K562 (cell line): ENCODE measurements around the gene FAM151A.

ENCODE experiments used
- CTCF ChIP-seq, 3 experiments: IDR thresholded peaks in 2 of 3; conservative IDR thresholded peaks in 1 of 3; 2 replicates each; pipeline ENCODE4 v1.5.1; 2011 to 2012; ENCODE audit warnings: low read length in 3 of 3, mild to moderate bottlenecking in 3 of 3, control low read depth in 2 of 3, improper control_type of control experiment in 1 of 3, inconsistent platforms in 1 of 3, low read depth in 1 of 3, mixed read lengths in 1 of 3, moderate library complexity in 1 of 3; ENCODE audit not compliant: insufficient read depth in 2 of 3
- EZH2 ChIP-seq: IDR thresholded peaks from 2 replicates; pipeline ENCODE4 v1.6.1; 2012; ENCODE audit warnings: low read depth, mild to moderate bottlenecking, inconsistent platforms, low read length, borderline replicate concordance
- KLF6 ChIP-seq: fragments of 250-450 bp; sonication (Bioruptor Pico); IDR thresholded peaks from 2 replicates; pipeline ENCODE4 v1.4.0; 2020; ENCODE audit warnings: mild to moderate bottlenecking, moderate library complexity, borderline replicate concordance
- MAFK ChIP-seq: IDR thresholded peaks from 2 replicates; pipeline ENCODE4 v1.6.1; 2011; ENCODE audit warnings: low read length, improper control_type of control experiment
- RBM14 ChIP-seq: fragments of 200-400 bp; formaldehyde crosslinking; IDR thresholded peaks from 2 replicates; pipeline ENCODE4 v1.6.1; 2018; ENCODE audit warnings: low read depth, mild to moderate bottlenecking, low read length, moderate library complexity, borderline replicate concordance; ENCODE audit not compliant: insufficient read depth
- REST ChIP-seq, 2 experiments: fragments of 450-650 bp; formaldehyde crosslinking in 1 of 2; IDR thresholded peaks; 2 replicates each; pipeline versions ENCODE4 v1.4.0 to v1.6.1; 2014 to 2020; ENCODE audit warnings: mild to moderate bottlenecking in 2 of 2, borderline replicate concordance in 1 of 2, low read depth in 1 of 2
- ZFP36 ChIP-seq: fragments of 150-350 bp; IDR thresholded peaks from 2 replicates; pipeline ENCODE4 v1.6.1; 2018; ENCODE audit warnings: low read length, low read depth; ENCODE audit not compliant: partially characterized antibody
- ZMIZ1 ChIP-seq, 2 experiments: fragments of 150-350 bp in 1 of 2; IDR thresholded peaks; 2 replicates each; pipeline ENCODE4 v1.6.1; 2012 to 2016; ENCODE audit warnings: low read depth in 2 of 2, low read length in 2 of 2, mild to moderate bottlenecking in 1 of 2, moderate library complexity in 1 of 2

GRCh38 chr1:54645806-54646676 lies 22.7 kb upstream of the FAM151A start:
- TF ChIP-seq ZMIZ1 (IDR thresholded peaks at IDR 0.05; ENCODE audit: low read depth in 2 of 2, low read length in 2 of 2) (no peak), RBM14 (no peak), KLF6 (no peak), REST (IDR thresholded peaks at IDR 0.05; ENCODE audit: borderline replicate concordance) (no peak), REST (CRISPR knock-in tag; IDR thresholded peaks at IDR 0.05; ENCODE audit: low read depth) (no peak), MAFK (no peak), ZFP36 (no peak), CTCF (IDR thresholded peaks at IDR 0.05 in 2 of 3, conservative IDR thresholded peaks at IDR 0.05 in 1 of 3; ENCODE audit: insufficient read depth in 2 of 3, low read depth in 1 of 3, low read length in 3 of 3) (no peak), EZH2 (no peak)
